A673 (cell line): ENCODE data around the gene SPNS1. TPM values are rescaled to one million over a fixed set of nuclear protein-coding genes. Genes with fewer than 3 reads are reported as not detected.
A peak's percentile ranks its signal among the peaks of the same experiment; 100 is the strongest.

Experiments
- BruUV-seq: library from RNA; stranded (reverse); fragments of 400-500 nt; replicated peaks from 2 replicates; lab custom pipeline; 2021; lab: Mats Ljungman, UMichigan
- CTCF ChIA-PET: fragments of 300-600 bp; sonication (Branson Sonifier 250); formaldehyde crosslinking; loops from one replicate; lab custom pipeline; 2022; ENCODE audit warnings: antibody characterized with exemption; lab: Charles Lee
- POLR2A ChIA-PET: fragments of 300-600 bp; sonication (Branson Sonifier 250); formaldehyde crosslinking; loops from one replicate; lab custom pipeline; 2022; ENCODE audit warnings: antibody characterized with exemption; ENCODE audit not compliant: low non-redundant PET; lab: Charles Lee
- DNase-seq: peaks from one replicate; pipeline ENCODE4 v3.0.0-alpha.2; 2015; ENCODE audit warnings: low spot score
- H3K27ac ChIP-seq: fragments of 200-600 bp; sonication (generic); 2 replicates; pipeline ENCODE4 v1.5.1; 2016; ENCODE audit warnings: mixed run types, low read depth, mild to moderate bottlenecking, mixed read lengths, antibody characterized with exemption, low read length; ENCODE audit not compliant: poor library complexity, severe bottlenecking
- H3K27me3 ChIP-seq: fragments of 200-600 bp; sonication (generic); replicated peaks from 2 replicates; pipeline ENCODE4 v1.6.1; 2017; ENCODE audit warnings: mixed run types, low read depth, mild to moderate bottlenecking, mixed read lengths, antibody characterized with exemption, low read length; ENCODE audit not compliant: insufficient read depth, poor library complexity
- H3K36me3 ChIP-seq: fragments of 200-600 bp; sonication (generic); 2 replicates; pipeline ENCODE4 v1.6.1; 2016; ENCODE audit warnings: mixed run types, mild to moderate bottlenecking, mixed read lengths, antibody characterized with exemption, low read length; ENCODE audit not compliant: insufficient read depth, poor library complexity, severe bottlenecking
- H3K4me1 ChIP-seq: fragments of 200-600 bp; sonication (generic); 2 replicates; pipeline ENCODE4 v1.6.1; 2017; ENCODE audit warnings: mixed run types, mild to moderate bottlenecking, mixed read lengths, antibody characterized with exemption, low read length; ENCODE audit not compliant: insufficient read depth, poor library complexity, severe bottlenecking
- H3K4me3 ChIP-seq: fragments of 200-600 bp; sonication (generic); 2 replicates; pipeline ENCODE4 v1.5.1; 2016; ENCODE audit warnings: low read depth, mixed run types, mild to moderate bottlenecking, mixed read lengths, low read length; ENCODE audit not compliant: poor library complexity, severe bottlenecking
- H3K9me3 ChIP-seq: fragments of 200-600 bp; sonication (generic); 2 replicates; pipeline ENCODE4 v1.6.1; 2016; ENCODE audit warnings: mixed run types, low read depth, mild to moderate bottlenecking, mixed read lengths, antibody characterized with exemption, low read length; ENCODE audit not compliant: poor library complexity, severe bottlenecking
- CTCF ChIP-seq: fragments of 300-800, 200-600 bp; sonication (generic); conservative IDR thresholded peaks from 2 replicates; pipeline ENCODE4 v1.5.1; 2017; ENCODE audit warnings: low read depth, mild to moderate bottlenecking, antibody characterized with exemption, low read length, moderate library complexity, mixed read lengths
- EZH2 ChIP-seq: fragments of 200-600 bp; sonication (generic); IDR thresholded peaks from 2 replicates; pipeline ENCODE4 v1.6.1; 2017; ENCODE audit warnings: borderline replicate concordance, low read depth, mild to moderate bottlenecking, mixed read lengths, antibody characterized with exemption, low read length; ENCODE audit not compliant: poor library complexity, severe bottlenecking
- intact Hi-C: fragments of 100-400 bp; cut with micrococcal nuclease; formaldehyde crosslinking; loops from one replicate; pipeline ENCODE4 v1.10.0; 2022; ENCODE audit not compliant: unreplicated experiment
- total RNA-seq: library from RNA; stranded (reverse); gene quantifications from 2 replicates; pipeline ENCODE4 v1.2.3, GENCODE V29; 2021

The SPNS1 gene
- total RNA-seq, 1 experiment from 2014 or later: 46.3 TPM

- no peak overlapping the region for H3K4me3 ChIP-seq
- no peaks in the 10 kb centered on the region for H3K36me3 ChIP-seq
- no peak for DNase-seq
- intact Hi-C loops: no loop called here
- TF ChIP-seq CTCF (no peak), EZH2 (no peak)
- ChIA-PET POLR2A (no interaction called here), CTCF (no interaction called here)
- H3K4me1 ChIP-seq: no peaks in the 10 kb centered on the region
- H3K27ac ChIP-seq: no peak overlapping the region
- H3K27me3 ChIP-seq: no peaks in the 10 kb centered on the region
- no peaks in the 10 kb centered on the region for H3K9me3 ChIP-seq
- no TSS peak for BruUV-seq
Measured at GRCh38 chr16:28946681-28947080, 27.9 kb upstream of the SPNS1 start.

GRCh38 chr16:28950648-28951409, 23.7 kb upstream of the SPNS1 start, which contains the start of gene NFATC2IP:
TSS of gene NFATC2IP (plus strand) at chr16:28950937. CDS start at chr16:28951012, 75 bp downstream.
- H3K4me3 ChIP-seq: peak within 1 kb of the TSS; percentile 82
- no peaks in the 10 kb centered on the region for H3K27me3 ChIP-seq
- no peaks in the 10 kb centered on the region for H3K9me3 ChIP-seq
- peak; percentile 100 for DNase-seq
- ChIA-PET POLR2A (interaction anchor here (0.5 kb wide), 1 partner anchor 88 kb away, joined by 3 read pairs; no protein-coding TSS in a partner anchor), CTCF (no interaction called here)
- BruUV-seq: no TSS peak
- no peaks in the 10 kb centered on the region for H3K4me1 ChIP-seq
- intact Hi-C loops: no loop called here
- peaks cover 29% of the 10 kb centered on the region for H3K36me3 ChIP-seq
- TF ChIP-seq CTCF (no peak), EZH2 (no peak)
- H3K27ac ChIP-seq: peak within 1 kb of the TSS; percentile 84

GRCh38 chr16:28951410-28951943, 23.1 kb upstream of the SPNS1 start:
- TF ChIP-seq CTCF: no peak
- no peak for TF ChIP-seq EZH2
- no peaks in the 10 kb centered on the region for H3K4me1 ChIP-seq
- no peaks in the 10 kb centered on the region for H3K27me3 ChIP-seq
- intact Hi-C loops: no loop called here
- no peaks in the 10 kb centered on the region for H3K9me3 ChIP-seq
- H3K27ac ChIP-seq: peak overlapping the region; percentile 84
- ChIA-PET CTCF (no interaction called here), POLR2A (no interaction called here)
- no peak for DNase-seq
- peaks cover 36% of the 10 kb centered on the region for H3K36me3 ChIP-seq
- BruUV-seq: no TSS peak
- H3K4me3 ChIP-seq: peak overlapping the region; percentile 82
